ENCODE results near the gene HEYL.
A peak's percentile ranks its signal among the peaks of the same experiment; 100 is the strongest.

DNA sequence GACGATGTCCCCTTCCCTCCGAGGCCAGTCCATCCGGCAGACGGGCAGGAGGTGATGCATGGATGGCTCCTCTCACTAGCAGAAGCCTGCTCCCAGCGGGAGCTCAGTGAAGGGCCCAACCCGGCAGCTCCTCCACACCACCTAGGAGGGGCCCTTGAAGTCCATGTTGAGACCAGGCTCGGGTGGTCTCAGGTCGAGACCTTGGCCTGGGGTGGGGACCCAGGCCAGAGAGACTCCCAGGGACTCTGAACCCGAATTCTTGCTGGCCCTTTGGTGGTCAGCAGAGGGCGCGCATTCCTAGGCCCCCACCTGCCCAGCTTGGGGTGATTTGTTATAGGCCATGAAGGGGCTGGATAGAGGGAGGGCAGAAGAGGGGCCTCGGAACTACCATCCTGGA, 33.1 kb upstream of the HEYL start:
- TF ChIP-seq, protein P1, sequence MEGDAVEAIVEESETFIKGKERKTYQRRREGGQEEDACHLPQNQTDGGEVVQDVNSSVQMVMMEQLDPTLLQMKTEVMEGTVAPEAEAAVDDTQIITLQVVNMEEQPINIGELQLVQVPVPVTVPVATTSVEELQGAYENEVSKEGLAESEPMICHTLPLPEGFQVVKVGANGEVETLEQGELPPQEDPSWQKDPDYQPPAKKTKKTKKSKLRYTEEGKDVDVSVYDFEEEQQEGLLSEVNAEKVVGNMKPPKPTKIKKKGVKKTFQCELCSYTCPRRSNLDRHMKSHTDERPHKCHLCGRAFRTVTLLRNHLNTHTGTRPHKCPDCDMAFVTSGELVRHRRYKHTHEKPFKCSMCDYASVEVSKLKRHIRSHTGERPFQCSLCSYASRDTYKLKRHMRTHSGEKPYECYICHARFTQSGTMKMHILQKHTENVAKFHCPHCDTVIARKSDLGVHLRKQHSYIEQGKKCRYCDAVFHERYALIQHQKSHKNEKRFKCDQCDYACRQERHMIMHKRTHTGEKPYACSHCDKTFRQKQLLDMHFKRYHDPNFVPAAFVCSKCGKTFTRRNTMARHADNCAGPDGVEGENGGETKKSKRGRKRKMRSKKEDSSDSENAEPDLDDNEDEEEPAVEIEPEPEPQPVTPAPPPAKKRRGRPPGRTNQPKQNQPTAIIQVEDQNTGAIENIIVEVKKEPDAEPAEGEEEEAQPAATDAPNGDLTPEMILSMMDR (IDR thresholded peaks at IDR 0.05) = peak in 3 of 4 donors; percentile 24 to 53 (median 46)
- TF ChIP-seq POLR2A (IDR thresholded peaks at IDR 0.05) = no peak
